ENCODE results near the gene HECTD4. TPM values are rescaled to one million over a fixed set of nuclear protein-coding genes. Genes with fewer than 3 reads are reported as not detected.
"Not testable (repeated sequence)": the region's sequence is repeated elsewhere in the genome, so short reads cannot be mapped to it uniquely, and the experiment has no call there.

HECTD4 gene
- total RNA-seq, 1 experiment from 2014 or later = 31.2 TPM

DNA sequence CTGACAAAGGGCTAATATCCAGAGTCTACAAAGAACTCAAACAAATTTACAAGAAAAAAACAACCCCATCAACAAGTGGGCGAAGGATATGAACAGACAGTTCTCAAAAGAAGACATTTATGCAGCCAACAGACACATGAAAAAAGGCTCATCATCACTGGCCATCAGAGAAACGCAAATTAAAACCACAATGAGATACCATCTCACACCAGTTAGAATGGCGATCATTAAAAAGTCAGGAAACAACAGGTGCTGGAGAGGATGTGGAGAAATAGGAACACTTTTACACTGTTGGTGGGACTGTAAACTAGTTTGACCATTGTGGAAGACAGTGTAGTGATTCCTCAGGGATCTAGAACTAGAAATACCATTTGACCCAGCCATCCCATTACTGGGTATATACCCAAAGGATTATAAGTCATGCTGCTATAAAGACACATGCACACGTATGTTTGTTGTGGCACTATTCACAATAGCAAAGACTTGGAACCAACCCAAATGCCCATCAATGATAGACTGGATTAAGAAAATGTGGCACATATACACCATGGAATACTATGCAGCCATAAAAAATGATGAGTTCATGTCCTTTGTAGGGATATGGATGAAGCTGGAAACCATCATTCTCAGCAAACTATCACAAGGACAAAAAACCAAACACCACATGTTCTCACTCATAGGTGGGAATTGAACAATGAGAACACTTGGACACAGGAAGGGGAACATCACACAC lies 7.9 kb upstream of the HECTD4 start:
- H3K4me3 ChIP-seq (replicated peaks in 1 of 2; ENCODE audit: low read depth in 1 of 2, low read length in 2 of 2); H3K9me3 ChIP-seq (ENCODE audit: control insufficient read depth in 1 of 2, insufficient read depth in 1 of 2, low read depth in 1 of 2, low read length in 2 of 2); H4K20me1 ChIP-seq (ENCODE audit: insufficient read depth); POLR2A ChIA-PET; H3K4me1 ChIP-seq (ENCODE audit: control insufficient read depth in 1 of 2, insufficient read depth in 2 of 2, low read length in 2 of 2); BruUV-seq (replicated peaks); H3K4me2 ChIP-seq (ENCODE audit: low read length); H3K27ac ChIP-seq (ENCODE audit: low read depth, low read length); H3K36me3 ChIP-seq (ENCODE audit: control insufficient read depth in 1 of 2, insufficient read depth in 2 of 2, low read length in 2 of 2); ATAC-seq; H3K27me3 ChIP-seq (ENCODE audit: insufficient read depth, low read length); H3K9me2 ChIP-seq (ENCODE audit: insufficient read depth); RAD21 ChIA-PET (ENCODE audit: low non-redundant PET in 1 of 2, low total read pairs in 2 of 2, uncharacterized antibody in 2 of 2, unreplicated experiment in 2 of 2); CTCF ChIA-PET; H3K79me2 ChIP-seq (ENCODE audit: insufficient read depth, low read length); DNase-seq (ENCODE audit: low read depth, low spot score); H3K9ac ChIP-seq (ENCODE audit: low read length); H2AFZ ChIP-seq (ENCODE audit: low read depth, low read length, poor library complexity, severe bottlenecking): not testable (repeated sequence)
- intact Hi-C loops (cut with micrococcal nuclease) = loop anchor here (10.0 kb wide), 3 partner anchors 95 to 355 kb away; partner anchors contain the start of gene NAA25

DNA sequence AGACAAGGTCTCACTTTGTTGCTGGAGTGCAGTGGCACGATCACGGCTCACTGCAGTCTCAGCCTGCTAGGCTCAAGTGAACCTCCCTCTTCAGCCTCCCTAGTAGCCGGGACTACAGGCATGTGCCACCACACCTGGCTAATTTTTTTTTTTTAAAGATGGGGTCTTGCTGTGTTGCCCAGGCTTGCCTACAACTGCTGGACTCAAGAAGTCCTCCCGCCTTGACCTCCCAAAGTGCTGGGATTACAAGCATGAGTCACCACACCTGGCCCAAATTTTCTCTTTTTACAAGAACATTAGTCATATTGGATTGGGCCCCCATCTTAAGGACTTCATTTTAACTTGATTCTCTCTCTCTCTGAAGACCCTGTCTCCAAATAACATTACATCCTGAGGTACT lies 7.0 kb upstream of the HECTD4 start:
- H3K79me2 ChIP-seq (ENCODE audit: insufficient read depth, low read length) = no peaks in the 10 kb centered on the region
- no peaks in the 10 kb centered on the region for H3K27me3 ChIP-seq (ENCODE audit: insufficient read depth, low read length)
- CTCF ChIA-PET = no interaction called here
- POLR2A ChIA-PET = no interaction called here
- intact Hi-C loops (cut with micrococcal nuclease) = loop anchor here (10.0 kb wide), 3 partner anchors 94 to 354 kb away; partner anchors contain the start of gene NAA25
- H2AFZ ChIP-seq (ENCODE audit: low read depth, low read length, poor library complexity, severe bottlenecking) = no peak overlapping the region
- RAD21 ChIA-PET (ENCODE audit: low non-redundant PET in 1 of 2, low total read pairs in 2 of 2, uncharacterized antibody in 2 of 2, unreplicated experiment in 2 of 2) = no interaction called here
- no peak overlapping the region for H3K4me2 ChIP-seq (ENCODE audit: low read length)
- H3K9ac ChIP-seq (ENCODE audit: low read length) = no peak overlapping the region
- H4K20me1 ChIP-seq (ENCODE audit: insufficient read depth) = no peaks in the 10 kb centered on the region
- H3K9me3 ChIP-seq (ENCODE audit: control insufficient read depth in 1 of 2, insufficient read depth in 1 of 2, low read depth in 1 of 2, low read length in 2 of 2) = no peaks in the 10 kb centered on the region
- ATAC-seq (no peak), DNase-seq (ENCODE audit: low read depth, low spot score) (no peak)
- TF ChIP-seq ZNF274 (IDR thresholded peaks at IDR 0.05; ENCODE audit: low read depth, low read length) = no peak
- TF ChIP-seq, protein P1, sequence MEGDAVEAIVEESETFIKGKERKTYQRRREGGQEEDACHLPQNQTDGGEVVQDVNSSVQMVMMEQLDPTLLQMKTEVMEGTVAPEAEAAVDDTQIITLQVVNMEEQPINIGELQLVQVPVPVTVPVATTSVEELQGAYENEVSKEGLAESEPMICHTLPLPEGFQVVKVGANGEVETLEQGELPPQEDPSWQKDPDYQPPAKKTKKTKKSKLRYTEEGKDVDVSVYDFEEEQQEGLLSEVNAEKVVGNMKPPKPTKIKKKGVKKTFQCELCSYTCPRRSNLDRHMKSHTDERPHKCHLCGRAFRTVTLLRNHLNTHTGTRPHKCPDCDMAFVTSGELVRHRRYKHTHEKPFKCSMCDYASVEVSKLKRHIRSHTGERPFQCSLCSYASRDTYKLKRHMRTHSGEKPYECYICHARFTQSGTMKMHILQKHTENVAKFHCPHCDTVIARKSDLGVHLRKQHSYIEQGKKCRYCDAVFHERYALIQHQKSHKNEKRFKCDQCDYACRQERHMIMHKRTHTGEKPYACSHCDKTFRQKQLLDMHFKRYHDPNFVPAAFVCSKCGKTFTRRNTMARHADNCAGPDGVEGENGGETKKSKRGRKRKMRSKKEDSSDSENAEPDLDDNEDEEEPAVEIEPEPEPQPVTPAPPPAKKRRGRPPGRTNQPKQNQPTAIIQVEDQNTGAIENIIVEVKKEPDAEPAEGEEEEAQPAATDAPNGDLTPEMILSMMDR (IDR thresholded peaks at IDR 0.05 in 2 of 3, conservative IDR thresholded peaks at IDR 0.05 in 1 of 3; ENCODE audit: borderline replicate concordance in 1 of 3, insufficient read depth in 1 of 3, low read depth in 2 of 3, low read length in 2 of 3) = no peak
- TF ChIP-seq RAD21 (IDR thresholded peaks at IDR 0.05; ENCODE audit: low read depth) = no peak
- TF ChIP-seq POLR2AphosphoS5 (IDR thresholded peaks at IDR 0.05; ENCODE audit: low read depth, low read length) = no peak
- TF ChIP-seq POLR2A (IDR thresholded peaks at IDR 0.05; ENCODE audit: borderline replicate concordance, extremely low read depth, insufficient read depth, insufficient read length) = no peak
- no peaks in the 10 kb centered on the region for H3K9me2 ChIP-seq (ENCODE audit: insufficient read depth)
- peaks cover 0 to 6% of the 10 kb centered on the region in 2 experiments; a peak in 2 of 4 replicates for H3K4me1 ChIP-seq (ENCODE audit: control insufficient read depth in 1 of 2, insufficient read depth in 2 of 2, low read length in 2 of 2)
- no peaks in the 10 kb centered on the region for H3K36me3 ChIP-seq (ENCODE audit: control insufficient read depth in 1 of 2, insufficient read depth in 2 of 2, low read length in 2 of 2)
- H3K27ac ChIP-seq (ENCODE audit: low read depth, low read length) = no peak overlapping the region
- H3K4me3 ChIP-seq (replicated peaks in 1 of 2; ENCODE audit: low read depth in 1 of 2, low read length in 2 of 2) = no peak overlapping the region
- no TSS peak for BruUV-seq (replicated peaks)
